GM19099 (cell line): ENCODE data around the gene LRP1-AS.

ENCODE experiments used
- POLR2A ChIP-seq: IDR thresholded peaks from 3 replicates; pipeline ENCODE4 v1.6.1; 2011; ENCODE audit warnings: low read depth; ENCODE audit not compliant: insufficient read length; ENCODE audit errors: extremely low read depth

LRP1-AS gene

DNA sequence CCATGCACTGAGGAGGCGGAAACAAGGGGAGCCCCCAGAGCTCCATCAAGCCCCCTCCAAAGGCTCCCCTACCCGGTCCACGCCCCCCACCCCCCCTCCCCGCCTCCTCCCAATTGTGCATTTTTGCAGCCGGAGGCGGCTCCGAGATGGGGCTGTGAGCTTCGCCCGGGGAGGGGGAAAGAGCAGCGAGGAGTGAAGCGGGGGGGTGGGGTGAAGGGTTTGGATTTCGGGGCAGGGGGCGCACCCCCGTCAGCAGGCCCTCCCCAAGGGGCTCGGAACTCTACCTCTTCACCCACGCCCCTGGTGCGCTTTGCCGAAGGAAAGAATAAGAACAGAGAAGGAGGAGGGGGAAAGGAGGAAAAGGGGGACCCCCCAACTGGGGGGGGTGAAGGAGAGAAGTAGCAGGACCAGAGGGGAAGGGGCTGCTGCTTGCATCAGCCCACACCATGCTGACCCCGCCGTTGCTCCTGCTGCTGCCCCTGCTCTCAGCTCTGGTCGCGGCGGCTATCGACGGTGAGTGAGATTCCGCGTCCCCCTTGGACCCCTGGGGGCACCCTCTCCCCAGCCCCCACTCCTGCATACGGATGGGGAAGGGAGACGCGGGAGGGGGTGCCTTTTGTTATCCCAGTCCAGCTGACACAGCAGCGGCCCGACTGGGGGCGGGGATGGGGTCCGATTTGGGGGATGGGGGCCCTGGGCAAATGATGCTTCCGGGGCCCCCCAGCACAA lies 18.7 kb downstream of the LRP1-AS start:
- no peak for TF ChIP-seq POLR2A

DNA sequence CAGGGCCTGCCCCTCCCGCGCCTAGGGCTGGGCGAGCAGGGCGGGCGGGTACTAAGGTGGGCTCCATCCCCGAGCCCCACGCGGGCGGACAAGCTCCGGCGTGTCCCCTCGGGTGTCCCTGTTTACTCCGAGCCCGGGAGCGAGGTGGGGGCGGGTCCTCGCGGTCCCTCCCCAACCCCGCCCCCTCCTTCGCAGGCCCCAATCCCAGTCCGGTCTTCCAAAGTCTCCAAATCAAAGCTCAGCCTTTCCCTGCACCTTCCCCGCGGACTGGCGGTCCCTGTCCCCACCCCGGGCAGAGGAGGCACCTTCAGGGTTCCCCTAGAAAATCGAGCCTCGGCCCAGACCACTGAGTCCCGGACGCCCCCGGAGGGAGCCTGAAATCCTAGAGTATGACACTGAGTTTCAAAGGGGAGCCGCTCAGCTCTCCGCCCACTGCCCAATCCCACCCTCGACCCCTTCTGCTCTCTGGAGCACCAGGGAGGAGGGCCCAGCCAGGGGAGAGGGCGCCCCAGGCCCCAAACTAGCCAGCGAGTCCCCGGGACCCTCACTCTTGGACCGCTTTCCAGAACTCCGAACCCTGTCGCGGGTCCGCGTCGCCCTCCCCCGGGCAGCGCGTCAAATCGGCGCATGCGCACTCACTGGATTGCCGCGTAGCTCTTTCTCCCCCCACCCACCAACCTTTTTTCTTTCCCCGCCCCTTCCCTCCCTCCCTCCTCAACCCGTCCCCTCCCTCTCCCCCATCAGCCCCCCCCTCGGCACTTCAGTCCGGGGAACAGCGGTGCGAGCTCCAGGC lies 19.5 kb downstream of the LRP1-AS start, which contains the start of gene LRP1:
LRP1 (plus strand) TSS at position 758 of the 793 bp plus-strand sequence. CDS start 482 bp downstream, outside the sequence.
- TF ChIP-seq POLR2A: peak; percentile 23

DNA sequence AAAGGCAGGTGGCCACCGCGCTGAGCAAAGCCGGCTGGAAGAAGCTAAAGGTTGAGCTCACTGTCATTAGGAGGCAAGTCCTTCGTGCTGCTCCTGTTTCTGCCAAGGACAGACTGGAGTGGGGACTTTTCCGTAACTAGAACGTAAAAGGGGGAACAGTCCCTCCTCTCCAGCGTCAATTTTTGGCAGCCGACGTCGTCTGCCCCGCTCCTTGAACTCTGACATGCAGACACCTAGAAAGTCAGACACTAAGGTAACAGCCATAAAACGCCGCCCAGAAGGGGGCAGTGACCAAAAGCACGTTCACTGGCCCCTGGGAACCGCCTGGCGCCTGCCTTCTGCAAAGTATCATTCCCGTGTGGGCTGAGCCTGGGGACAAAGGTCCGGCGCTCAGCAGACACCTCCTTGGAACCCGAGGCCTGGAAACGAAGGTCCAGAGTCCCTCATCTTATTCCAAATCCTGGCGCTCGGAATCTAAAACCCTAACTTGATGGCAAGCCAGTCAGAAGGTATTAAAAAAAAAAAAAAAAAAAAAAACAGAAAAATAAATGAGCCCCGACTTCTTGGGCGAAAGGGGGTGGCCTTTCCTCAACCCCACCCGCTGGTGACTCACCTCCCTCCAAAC lies 20.2 kb downstream of the LRP1-AS start:
- TF ChIP-seq POLR2A: no peak

DNA sequence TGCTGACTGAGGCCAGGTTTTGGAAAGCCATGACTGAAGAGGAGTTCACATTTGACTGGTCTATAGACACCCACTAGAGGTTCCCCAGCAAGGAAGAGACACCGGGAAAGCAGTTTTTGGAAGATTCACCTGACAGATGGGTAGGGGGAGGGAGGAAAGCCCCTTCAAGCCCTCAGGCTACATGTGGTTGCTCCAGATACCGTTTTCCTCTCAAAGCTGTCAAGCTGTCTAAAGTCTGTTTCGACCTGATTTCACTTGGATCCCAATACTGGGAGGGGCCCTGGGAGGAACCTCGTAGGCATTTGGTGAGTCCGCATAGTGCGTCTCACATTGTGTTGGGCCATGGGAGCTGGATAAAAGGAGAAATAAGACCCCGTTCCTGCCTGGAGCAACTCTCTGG lies 20.9 kb downstream of the LRP1-AS start:
- no peak for TF ChIP-seq POLR2A

DNA sequence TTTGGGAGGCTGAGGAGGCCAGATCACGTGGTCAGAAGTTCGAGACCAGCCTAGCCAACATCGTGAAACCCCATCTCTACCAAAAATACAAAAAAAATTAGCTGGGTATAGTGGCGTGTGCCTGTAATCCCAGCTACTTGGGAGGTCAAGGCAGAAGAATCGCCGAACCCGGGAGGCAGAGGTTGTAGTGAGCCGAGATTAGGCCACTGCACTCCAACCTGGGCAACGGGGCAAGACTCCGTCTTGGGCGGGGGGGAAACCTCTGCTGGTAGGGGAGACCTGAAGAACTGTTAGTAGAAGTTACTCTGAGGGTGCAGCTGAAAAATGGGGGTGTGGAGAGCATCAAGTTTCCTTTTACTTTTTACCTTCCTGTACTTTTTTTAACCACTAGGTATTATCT lies 21.4 kb downstream of the LRP1-AS start:
- TF ChIP-seq POLR2A: no peak

DNA sequence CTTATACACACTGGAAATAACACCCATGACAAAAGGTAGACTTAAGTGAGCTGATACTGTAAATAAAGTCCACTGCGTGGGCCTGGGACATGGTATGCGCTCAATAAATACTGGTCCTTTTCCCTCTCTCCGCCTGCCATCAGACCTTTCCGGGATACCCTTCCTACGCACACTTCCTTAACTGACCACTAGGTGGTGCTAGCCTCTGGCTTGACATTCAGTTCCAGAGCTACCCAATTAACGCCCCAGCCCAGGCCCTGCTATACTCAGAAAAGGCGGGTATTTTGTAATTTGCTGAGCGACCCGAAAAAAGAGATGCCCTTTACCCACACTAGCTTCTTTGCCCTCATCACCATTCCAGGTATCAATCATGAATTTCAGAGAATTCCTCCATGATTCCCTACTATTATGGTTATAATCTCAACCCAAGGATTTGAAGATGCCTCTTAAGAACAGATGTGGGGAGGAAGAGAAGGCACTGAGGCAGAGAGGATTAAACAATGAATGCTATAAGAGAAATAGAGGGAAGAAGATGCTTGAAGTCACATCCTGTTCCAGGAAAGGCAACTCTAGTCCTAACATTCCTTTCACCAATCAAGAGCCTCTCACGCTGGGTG lies 23.1 kb downstream of the LRP1-AS start:
- no peak for TF ChIP-seq POLR2A

DNA sequence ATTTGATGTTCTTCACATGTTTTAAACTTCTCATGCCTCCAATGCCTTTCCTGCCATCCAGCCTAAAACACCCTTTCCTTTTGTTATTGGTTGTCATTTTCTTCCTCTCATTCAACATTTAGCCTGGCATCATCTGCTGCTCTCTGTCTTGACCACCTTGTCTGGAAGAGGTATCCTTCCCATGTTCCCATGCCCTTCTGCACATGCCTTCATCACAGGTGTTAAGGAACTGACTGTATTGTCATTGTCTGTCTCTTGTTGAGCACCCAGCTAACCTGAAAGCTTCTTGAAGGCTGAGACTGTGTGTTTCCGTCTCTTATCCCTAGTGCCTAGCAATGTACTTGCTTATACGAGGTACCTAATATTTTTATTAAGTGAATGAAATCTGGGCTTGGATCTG lies 23.6 kb downstream of the LRP1-AS start:
- TF ChIP-seq POLR2A: no peak

DNA sequence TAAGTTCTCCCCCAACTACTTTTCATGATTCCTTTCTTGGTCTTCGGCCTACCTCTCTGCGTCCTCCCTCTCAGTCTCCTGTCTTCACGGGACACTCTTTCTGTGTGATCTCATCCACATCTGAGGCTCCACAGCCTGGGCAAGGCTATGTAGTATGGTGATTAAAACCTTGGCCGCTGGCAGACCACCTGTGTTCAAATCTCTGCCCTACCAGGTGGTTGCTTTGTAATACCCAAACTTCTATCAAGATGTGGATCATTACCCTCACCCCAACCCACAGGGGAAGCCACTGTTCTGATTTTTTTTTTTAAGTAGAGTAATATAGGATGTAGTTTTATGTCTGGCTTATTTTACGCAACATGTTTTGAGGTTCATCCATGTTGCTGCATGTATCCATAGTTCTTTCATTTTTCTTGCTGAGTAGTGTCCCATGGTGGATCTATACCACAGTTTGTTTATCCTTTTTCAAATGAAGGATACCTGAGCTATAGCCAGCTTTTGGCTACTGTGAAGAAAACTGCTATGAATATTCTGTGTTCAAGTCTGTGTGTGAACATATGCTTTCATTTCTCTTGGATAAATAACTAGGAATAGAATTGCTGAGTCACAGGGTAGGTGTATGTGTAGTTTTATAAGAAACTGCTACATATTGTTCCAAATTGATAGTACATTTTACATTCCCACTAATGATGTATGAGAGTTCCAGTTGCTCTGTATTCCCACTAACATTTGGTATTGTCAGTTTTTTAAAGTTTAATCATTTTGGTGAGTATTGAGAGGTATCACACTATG lies 27.9 kb downstream of the LRP1-AS start:
- TF ChIP-seq POLR2A: no peak

DNA sequence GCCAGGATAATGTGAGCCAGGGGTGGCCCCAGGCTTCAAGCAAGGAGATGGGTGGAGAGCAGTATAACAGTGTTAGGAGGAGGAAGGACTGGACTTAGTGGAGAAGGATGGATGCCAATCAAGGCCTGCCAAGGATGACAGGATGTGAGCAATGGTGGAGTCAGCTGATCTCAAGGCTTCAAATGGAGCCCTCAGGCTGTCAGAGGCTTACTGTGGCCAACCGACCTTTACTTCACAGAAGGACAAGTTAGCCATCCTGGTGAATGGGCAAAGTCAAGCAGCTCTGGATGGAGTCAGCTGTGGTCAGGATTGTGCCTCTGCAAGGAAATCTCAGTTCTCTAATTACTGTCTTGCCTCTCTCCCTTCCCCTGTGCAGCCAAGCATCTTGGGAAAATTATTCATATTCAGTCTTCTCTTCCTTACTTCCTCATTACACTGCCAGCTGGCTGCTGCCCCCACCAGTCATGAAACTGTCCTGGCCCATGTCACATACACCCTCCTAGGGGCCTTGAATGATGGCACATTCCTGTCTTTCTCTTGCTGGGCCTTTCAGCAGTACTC lies 28.6 kb downstream of the LRP1-AS start:
- no peak for TF ChIP-seq POLR2A

DNA sequence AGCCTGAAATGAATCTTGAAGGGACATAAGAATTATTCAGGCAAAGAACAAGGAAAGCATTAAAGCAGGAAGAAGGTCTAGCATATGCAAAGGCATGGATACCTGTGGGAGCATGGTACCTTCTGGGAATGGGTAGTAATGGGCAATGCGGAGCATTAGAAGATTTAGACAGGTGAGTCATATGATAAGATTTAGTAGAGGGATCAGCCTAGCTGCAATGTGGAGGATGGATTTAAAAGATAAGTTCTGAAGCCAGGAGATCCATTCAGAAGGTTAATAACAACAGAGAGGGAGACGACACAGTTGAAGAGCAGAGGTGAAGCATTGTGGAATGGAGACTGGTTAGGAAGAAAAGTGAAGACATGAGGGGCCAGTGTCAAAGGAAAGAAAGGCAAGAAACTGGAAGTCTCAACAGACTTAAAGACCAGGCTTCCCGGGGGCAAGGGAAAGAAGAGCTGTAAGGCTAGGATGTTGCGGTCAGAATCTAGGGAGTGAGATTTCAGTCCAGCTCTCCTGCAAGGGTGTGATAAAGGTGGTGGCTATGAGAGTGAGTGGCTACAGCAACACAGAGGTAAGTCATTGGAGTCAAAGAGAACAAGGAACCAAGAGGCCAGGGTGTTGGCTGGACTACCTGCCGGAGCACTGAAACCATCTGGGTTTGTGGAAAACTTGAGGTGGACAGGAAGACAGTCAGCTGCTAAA lies 30.7 kb downstream of the LRP1-AS start:
- TF ChIP-seq POLR2A: no peak

DNA sequence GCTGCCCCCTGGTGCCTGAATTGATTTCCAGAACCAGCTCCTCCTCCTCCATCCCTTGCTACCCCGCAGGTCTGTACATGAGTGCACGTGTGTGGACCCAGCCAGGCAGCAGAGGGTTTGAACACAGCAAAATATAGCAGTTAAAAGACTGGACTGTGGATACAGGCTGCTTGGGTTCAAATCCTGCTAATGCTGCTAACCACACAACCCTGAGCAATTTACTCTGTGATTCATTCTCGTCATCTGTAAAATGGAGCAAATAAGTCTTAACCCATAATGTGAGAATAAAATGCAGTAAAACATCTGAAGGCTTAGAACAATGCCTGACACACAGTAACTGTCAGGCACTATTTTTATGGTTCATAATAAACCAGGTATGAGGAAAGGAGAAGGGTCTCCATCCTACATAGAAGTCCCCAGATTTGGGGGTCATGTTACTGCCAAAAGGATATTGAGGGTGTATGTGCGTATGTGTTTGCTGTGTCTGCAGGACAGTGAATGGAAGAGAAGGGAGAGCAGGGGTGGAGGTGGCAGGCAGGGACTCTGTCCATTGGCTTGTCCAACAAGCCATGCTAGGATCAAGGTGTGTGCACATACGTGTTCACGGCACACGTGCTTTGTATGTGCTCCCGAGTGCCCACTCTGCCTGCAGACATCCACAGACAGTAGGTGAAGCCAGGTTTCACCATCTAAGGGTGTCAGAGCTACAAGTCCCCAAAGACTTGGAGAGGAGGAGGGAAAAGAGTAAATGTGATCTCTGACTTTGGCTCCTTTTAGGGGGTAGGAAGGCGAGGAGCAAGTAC lies 34.7 kb downstream of the LRP1-AS start:
- no peak for TF ChIP-seq POLR2A

DNA sequence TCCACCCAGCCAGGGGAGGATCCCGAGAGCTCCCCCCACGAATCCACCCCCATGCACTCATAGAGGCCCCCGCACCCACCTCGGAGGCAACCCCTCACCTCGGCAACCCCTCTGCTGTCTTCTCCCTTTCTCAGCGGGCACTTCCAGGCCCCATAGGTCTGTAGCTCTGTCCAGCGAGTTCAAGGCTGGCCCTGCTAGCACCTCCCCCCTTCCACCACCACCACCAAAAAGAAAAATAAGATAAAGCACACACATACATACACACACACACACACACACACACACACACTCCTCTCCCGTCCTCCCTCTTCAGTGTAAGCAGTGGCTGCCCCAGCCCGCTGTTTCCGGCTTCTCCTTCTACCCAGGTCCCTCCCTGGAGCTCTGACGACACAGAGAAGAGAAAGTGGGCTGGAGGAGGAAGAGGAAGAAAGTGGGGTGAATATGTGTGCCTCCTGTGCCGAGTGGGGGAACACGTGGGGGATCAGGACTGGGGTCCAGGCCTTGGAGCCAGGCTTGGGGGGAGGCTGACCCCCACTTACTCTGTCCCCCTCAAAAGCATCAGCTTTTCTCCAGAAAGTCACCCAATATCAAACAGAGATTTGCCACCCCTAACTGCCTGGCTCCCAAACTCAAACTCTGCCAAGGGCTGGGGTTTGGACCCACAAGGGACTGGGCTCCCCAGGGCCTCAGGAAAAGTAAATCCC lies 36.2 kb downstream of the LRP1-AS start, which contains the start of gene STAT6:
STAT6 (minus strand) TSS at position 332 of the 704 bp plus-strand sequence. CDS start 3,084 bp downstream, outside the sequence.
- peak; percentile 76 for TF ChIP-seq POLR2A
